Ishikawa (cell line): ENCODE data around the gene B4GALT6.

Source experiments
- CEBPB ChIP-seq: IDR thresholded peaks from 2 replicates; pipeline ENCODE4 v1.6.1; 2012
- CREB1 ChIP-seq: IDR thresholded peaks from 2 replicates; pipeline ENCODE4 v1.6.1; 2012; ENCODE audit warnings: low read depth
- EGR1 ChIP-seq: IDR thresholded peaks from 2 replicates; pipeline ENCODE4 v1.6.1; 2012
- EP300 ChIP-seq: IDR thresholded peaks from 2 replicates; pipeline ENCODE4 v1.6.1; 2012; ENCODE audit warnings: borderline replicate concordance
- FOXM1 ChIP-seq: IDR thresholded peaks from 2 replicates; pipeline ENCODE4 v1.6.1; 2012; ENCODE audit warnings: low read depth, borderline replicate concordance
- NFIC ChIP-seq: IDR thresholded peaks from 2 replicates; pipeline ENCODE4 v1.6.1; 2012
- RAD21 ChIP-seq: IDR thresholded peaks from 2 replicates; pipeline ENCODE4 v1.6.1; 2012; ENCODE audit warnings: low read depth
- TAF1 ChIP-seq: IDR thresholded peaks from 2 replicates; pipeline ENCODE4 v1.6.1; 2012; ENCODE audit warnings: low read depth, mild to moderate bottlenecking
- TCF12 ChIP-seq: IDR thresholded peaks from 2 replicates; pipeline ENCODE4 v1.6.1; 2012; ENCODE audit warnings: low read depth
- TEAD4 ChIP-seq: IDR thresholded peaks from 2 replicates; pipeline ENCODE4 v1.6.1; 2012
- YY1 ChIP-seq: IDR thresholded peaks from 2 replicates; pipeline ENCODE4 v1.6.1; 2012; ENCODE audit warnings: low read depth
- ZBTB7A ChIP-seq: IDR thresholded peaks from 2 replicates; pipeline ENCODE4 v1.6.1; 2012; ENCODE audit warnings: low read depth
- TF ChIP-seq, protein P1 (sequence below): IDR thresholded peaks from 2 replicates; pipeline ENCODE4 v1.6.1; 2012
- TF ChIP-seq, protein P2 (sequence below): IDR thresholded peaks from 2 replicates; pipeline ENCODE4 v1.6.1; 2012
- TF ChIP-seq, protein P3 (sequence below): IDR thresholded peaks from 2 replicates; pipeline ENCODE4 v1.6.1; 2012; ENCODE audit warnings: low read depth, mild to moderate bottlenecking

Gene B4GALT6

DNA sequence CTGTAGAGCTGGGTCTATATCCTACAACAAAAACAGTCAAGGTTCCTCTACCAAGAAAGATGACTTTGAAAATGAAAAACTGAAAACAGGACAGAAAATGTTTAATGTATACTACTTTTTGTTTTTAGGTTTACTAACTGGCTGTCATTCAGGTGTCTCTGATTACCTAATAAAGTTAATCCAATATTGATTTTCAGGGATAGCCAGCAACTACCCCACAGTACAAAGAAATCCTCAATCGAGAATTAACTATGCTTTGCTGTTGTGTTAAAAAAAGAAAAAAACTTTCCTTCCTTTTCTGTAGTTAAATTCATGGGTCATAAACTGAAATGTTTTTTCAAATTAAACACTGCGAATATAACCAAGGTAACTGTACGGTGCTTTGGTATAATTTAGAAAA, 46.9 kb downstream of the B4GALT6 start:
- TF ChIP-seq TEAD4 (no peak), EGR1 (no peak), CREB1 (no peak), TAF1 (no peak), FOXM1 (no peak), ZBTB7A (no peak), NFIC (no peak), TCF12 (no peak), CEBPB (no peak), YY1 (no peak), RAD21 (no peak), EP300 (no peak)
- TF ChIP-seq, protein P1, sequence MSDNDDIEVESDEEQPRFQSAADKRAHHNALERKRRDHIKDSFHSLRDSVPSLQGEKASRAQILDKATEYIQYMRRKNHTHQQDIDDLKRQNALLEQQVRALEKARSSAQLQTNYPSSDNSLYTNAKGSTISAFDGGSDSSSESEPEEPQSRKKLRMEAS, result no peak
- TF ChIP-seq, protein P2, sequence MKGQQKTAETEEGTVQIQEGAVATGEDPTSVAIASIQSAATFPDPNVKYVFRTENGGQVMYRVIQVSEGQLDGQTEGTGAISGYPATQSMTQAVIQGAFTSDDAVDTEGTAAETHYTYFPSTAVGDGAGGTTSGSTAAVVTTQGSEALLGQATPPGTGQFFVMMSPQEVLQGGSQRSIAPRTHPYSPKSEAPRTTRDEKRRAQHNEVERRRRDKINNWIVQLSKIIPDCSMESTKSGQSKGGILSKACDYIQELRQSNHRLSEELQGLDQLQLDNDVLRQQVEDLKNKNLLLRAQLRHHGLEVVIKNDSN, result no peak
- TF ChIP-seq, protein P3, sequence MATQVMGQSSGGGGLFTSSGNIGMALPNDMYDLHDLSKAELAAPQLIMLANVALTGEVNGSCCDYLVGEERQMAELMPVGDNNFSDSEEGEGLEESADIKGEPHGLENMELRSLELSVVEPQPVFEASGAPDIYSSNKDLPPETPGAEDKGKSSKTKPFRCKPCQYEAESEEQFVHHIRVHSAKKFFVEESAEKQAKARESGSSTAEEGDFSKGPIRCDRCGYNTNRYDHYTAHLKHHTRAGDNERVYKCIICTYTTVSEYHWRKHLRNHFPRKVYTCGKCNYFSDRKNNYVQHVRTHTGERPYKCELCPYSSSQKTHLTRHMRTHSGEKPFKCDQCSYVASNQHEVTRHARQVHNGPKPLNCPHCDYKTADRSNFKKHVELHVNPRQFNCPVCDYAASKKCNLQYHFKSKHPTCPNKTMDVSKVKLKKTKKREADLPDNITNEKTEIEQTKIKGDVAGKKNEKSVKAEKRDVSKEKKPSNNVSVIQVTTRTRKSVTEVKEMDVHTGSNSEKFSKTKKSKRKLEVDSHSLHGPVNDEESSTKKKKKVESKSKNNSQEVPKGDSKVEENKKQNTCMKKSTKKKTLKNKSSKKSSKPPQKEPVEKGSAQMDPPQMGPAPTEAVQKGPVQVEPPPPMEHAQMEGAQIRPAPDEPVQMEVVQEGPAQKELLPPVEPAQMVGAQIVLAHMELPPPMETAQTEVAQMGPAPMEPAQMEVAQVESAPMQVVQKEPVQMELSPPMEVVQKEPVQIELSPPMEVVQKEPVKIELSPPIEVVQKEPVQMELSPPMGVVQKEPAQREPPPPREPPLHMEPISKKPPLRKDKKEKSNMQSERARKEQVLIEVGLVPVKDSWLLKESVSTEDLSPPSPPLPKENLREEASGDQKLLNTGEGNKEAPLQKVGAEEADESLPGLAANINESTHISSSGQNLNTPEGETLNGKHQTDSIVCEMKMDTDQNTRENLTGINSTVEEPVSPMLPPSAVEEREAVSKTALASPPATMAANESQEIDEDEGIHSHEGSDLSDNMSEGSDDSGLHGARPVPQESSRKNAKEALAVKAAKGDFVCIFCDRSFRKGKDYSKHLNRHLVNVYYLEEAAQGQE, result no peak

DNA sequence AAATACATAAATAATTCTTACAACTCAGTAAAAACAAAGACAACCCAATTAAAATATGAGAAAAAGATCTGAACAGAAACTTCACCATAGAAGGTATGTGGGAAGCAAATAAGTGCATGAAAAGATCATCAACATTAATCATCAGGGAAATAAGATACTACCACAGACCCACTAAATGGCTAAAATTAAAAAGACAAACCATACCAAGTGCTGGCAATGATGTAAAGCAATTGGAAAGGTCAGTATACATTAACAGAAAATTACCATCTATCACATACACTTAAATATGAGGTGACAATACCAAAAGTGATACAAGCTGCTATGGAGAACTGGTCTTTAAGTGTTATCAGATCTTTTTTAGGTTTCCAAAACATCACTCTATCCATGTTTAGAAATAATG, 48.0 kb downstream of the B4GALT6 start:
- TF ChIP-seq RAD21, result no peak
- TF ChIP-seq TEAD4, result no peak
- TF ChIP-seq TAF1, result no peak
- TF ChIP-seq EP300, result no peak
- no peak for TF ChIP-seq EGR1
- no peak for TF ChIP-seq FOXM1
- no peak for TF ChIP-seq NFIC
- TF ChIP-seq, protein P1, result no peak

DNA sequence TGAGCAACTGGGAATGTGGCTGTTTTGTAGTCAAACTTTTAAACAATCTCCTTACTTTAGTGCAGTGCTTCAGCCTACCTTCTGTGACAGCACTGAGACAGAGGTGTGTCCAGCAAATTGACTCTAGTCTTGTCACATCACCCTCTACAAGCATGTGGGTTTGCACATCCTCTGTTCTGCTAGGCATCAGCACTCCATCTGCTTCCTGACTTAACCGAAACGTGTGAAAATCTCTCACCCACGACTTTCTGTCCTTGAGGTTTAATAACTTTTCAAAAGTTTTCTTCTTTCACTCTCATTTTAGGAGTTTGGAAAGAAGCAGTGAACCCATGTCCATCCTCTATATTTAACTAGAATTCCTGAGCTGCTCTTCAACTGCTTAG, 50.1 kb downstream of the B4GALT6 start:
- TF ChIP-seq TEAD4 (no peak), YY1 (no peak), NFIC (no peak), ZBTB7A (no peak), CREB1 (no peak), EGR1 (no peak), CEBPB (no peak), TCF12 (no peak)
- TF ChIP-seq, protein P1, result no peak
- TF ChIP-seq, protein P2, result no peak

DNA sequence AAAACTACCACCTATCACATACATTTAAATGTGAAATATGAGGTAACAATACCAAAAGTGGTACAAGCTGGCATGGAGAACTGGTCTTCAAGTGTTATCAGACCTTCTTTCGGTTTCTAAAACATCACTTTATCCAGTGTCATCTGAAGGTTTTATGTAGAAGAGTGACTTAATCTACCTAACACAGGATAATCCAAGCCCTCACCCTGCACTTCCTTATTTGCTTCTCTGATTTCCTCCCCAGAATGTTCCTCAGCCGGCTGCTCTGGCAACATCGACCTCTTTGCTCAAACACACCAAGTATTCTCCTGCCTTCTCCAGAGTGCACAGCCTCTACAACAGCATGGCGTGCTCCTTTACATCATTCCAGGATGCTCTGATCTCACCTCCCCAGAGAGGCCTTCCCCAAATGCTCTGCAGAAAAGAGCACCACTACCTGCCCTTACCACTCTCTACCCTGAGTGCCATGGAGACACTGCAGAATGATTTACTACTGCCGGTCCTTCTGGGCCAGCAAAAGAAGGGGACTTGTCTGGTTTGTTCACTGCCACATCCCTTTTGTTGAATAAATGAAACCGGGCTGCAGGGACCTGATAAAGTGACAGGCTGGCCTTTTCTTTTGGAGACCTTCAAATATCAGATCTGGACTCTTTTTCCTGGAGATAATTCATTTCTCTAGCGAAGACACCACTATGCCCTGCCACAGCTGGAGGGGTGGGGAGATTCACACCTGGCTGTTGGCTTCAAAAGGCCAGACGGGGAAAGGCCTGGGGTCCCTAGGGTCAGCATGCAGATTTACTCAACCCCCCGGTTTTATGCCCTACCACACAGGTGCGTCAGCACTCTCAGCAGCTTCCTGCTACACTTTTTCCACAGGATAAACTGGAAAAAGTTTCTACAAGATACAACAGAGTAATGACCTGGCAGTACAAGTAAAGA, 50.7 kb downstream of the B4GALT6 start:
- TF ChIP-seq, protein P1, result no peak
- TF ChIP-seq, protein P3, result no peak
- no peak for TF ChIP-seq EGR1
- no peak for TF ChIP-seq TCF12
- TF ChIP-seq EP300, result no peak
- no peak for TF ChIP-seq FOXM1
- no peak for TF ChIP-seq RAD21
- TF ChIP-seq, protein P2, result no peak
- TF ChIP-seq CREB1, result no peak
- no peak for TF ChIP-seq TEAD4
- TF ChIP-seq CEBPB, result no peak
- TF ChIP-seq NFIC, result no peak
- TF ChIP-seq ZBTB7A, result no peak
- no peak for TF ChIP-seq YY1
- TF ChIP-seq TAF1, result no peak
